Activated CD4-positive, alpha-beta T cell treated with anti-CD3 and anti-CD28 coated beads for 36 hours (primary cell): ENCODE results near the gene KLHL29. TPM values are rescaled to one million over a fixed set of nuclear protein-coding genes. Genes with fewer than 3 reads are reported as not detected.

Source experiments
- ATAC-seq: fragments of 200-7000 bp; cut with Tn5 transposase; one replicate; pipeline ENCODE4 v1.10.0; 2021; ENCODE audit warnings: mild to moderate bottlenecking, moderate library complexity
- CTCF ChIA-PET: fragments of 350-600 bp; sonication (Branson Sonifier 250); formaldehyde crosslinking; loops from one replicate; lab custom pipeline; 2021; ENCODE audit warnings: antibody characterized with exemption; lab: Charles Lee
- POLR2A ChIA-PET: fragments of 350-600 bp; sonication (Branson Sonifier 250); formaldehyde crosslinking; loops from one replicate; lab custom pipeline; 2021; ENCODE audit warnings: antibody characterized with exemption, inconsistent platforms; lab: Charles Lee
- DNase-seq: peaks from one replicate; pipeline ENCODE4 v3.0.0-alpha.2; 2020
- H3K27ac Mint-ChIP-seq: one replicate; pipeline ENCODE4 v1.8.0; 2021; ENCODE audit warnings: mixed read lengths
- H3K27me3 Mint-ChIP-seq: one replicate; pipeline ENCODE4 v1.8.0; 2021; ENCODE audit warnings: mixed read lengths
- H3K36me3 Mint-ChIP-seq: one replicate; pipeline ENCODE4 v1.8.0; 2021; ENCODE audit warnings: low read depth, mixed read lengths
- H3K4me1 Mint-ChIP-seq: one replicate; pipeline ENCODE4 v1.8.0; 2021; ENCODE audit warnings: mixed read lengths
- H3K4me3 Mint-ChIP-seq: one replicate; pipeline ENCODE4 v1.8.0; 2021; ENCODE audit warnings: mild to moderate bottlenecking, moderate library complexity, mixed read lengths
- H3K9me3 Mint-ChIP-seq: one replicate; pipeline ENCODE4 v1.8.0; 2021; ENCODE audit warnings: low read depth, mixed read lengths
- intact Hi-C, 2 experiments: fragments of 100-400 bp; cut with DNase I in 1 of 2; cut with micrococcal nuclease in 1 of 2; formaldehyde crosslinking; loops; one replicate each; pipeline versions ENCODE4 v1.14.2 to v1.15.1; 2022 to 2024; cut with DNase I, micrococcal nuclease
- total RNA-seq, 2 experiments: library from RNA; stranded (reverse); gene quantifications; one replicate each; pipeline ENCODE4 v1.2.3, GENCODE V29; 2021

The KLHL29 gene
- total RNA-seq, 2 experiments from 2014 or later, result 1.7 to 2.0 TPM

DNA sequence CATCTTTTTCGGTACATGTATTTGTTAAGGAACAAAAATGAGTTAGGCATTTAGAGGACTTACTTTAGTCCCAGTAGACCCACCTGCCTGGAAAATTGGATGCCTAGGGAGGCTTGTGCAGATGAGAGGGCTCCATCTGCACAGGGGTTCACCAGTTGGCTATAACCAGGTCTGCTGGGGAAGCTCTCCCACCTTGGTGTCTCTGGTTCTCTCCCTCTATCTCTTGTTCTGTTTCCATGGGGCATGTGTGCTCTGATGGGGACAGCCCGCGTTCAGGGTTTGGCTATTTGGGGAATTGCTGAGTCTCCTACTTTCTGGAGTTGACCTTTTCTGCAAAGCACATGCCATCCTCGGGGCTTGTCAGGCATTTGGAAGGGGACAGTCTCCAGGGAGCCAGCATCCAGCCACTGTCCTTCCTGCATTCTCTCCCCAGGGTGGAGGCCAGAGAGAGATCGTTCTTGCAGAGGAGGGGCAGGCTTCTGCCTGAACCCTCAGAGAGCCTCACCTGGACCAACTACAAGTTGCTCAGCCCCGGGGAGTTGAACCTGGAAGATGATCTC is 157.3 kb downstream of the KLHL29 start:
- H3K9me3 Mint-ChIP-seq, result no peaks in the 10 kb centered on the region
- CTCF ChIA-PET, result interaction anchor here (1.0 kb wide), 1 partner anchor 10 kb away, joined by 3 read pairs; no protein-coding TSS in a partner anchor

GRCh38 chr2:23543302-23543701 is 158.3 kb downstream of the KLHL29 start:
- DNase-seq (no peak), ATAC-seq (no peak)
- ChIA-PET CTCF (interaction anchor here (1.0 kb wide), 1 partner anchor 11 kb away, joined by 3 read pairs; no protein-coding TSS in a partner anchor), POLR2A (no interaction called here)
- no peaks in the 10 kb centered on the region for H3K27me3 Mint-ChIP-seq
- H3K36me3 Mint-ChIP-seq, result no peaks in the 10 kb centered on the region
- no peaks in the 10 kb centered on the region for H3K9me3 Mint-ChIP-seq
- intact Hi-C loops, result no loop called here
- H3K27ac Mint-ChIP-seq, result no peak overlapping the region
- H3K4me1 Mint-ChIP-seq, result no peaks in the 10 kb centered on the region
- no peak overlapping the region for H3K4me3 Mint-ChIP-seq

More for the DNA sequence above, 157.3 kb downstream of the KLHL29 start:
- POLR2A ChIA-PET, result no interaction called here
- H3K27ac Mint-ChIP-seq, result no peak overlapping the region
- no peaks in the 10 kb centered on the region for H3K27me3 Mint-ChIP-seq
- intact Hi-C loops, result no loop called here
- no peaks in the 10 kb centered on the region for H3K36me3 Mint-ChIP-seq
- DNase-seq (no peak), ATAC-seq (no peak)
- no peaks in the 10 kb centered on the region for H3K4me1 Mint-ChIP-seq
- H3K4me3 Mint-ChIP-seq, result no peak overlapping the region

DNA sequence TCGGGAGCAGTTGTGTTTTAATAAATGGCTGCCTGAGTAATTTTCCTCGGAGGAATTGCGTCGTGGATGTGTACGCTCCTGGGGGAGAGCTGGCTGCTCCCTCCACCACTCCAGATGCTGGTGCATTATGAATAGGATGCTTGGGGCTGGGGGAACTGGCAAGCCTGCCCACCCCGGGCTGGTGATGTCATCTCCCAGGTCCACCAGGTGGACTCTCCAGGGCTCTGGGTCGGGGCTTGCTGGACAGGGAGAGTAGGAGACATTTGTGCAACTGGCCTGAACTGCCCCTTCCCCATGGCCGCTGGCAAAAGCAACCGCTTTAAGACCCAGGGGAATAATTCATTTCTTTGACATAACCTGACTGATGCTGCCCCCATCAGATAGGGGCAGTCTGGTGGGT is 158.7 kb downstream of the KLHL29 start:
- H3K27ac Mint-ChIP-seq, result no peak overlapping the region
- CTCF ChIA-PET, result interaction anchor here (0.6 kb wide), 1 partner anchor 213 kb away, joined by 3 read pairs; no protein-coding TSS in a partner anchor

GRCh38 chr2:23544589-23545295 is 159.8 kb downstream of the KLHL29 start:
- ATAC-seq, result no peak
- H3K27ac Mint-ChIP-seq, result no peak overlapping the region
- no peaks in the 10 kb centered on the region for H3K27me3 Mint-ChIP-seq
- H3K9me3 Mint-ChIP-seq, result no peaks in the 10 kb centered on the region
- H3K4me1 Mint-ChIP-seq, result no peaks in the 10 kb centered on the region
- H3K36me3 Mint-ChIP-seq, result no peaks in the 10 kb centered on the region
- POLR2A ChIA-PET, result no interaction called here
- intact Hi-C loops, result no loop called here
- CTCF ChIA-PET, result interaction anchor here (0.6 to 0.9 kb wide), 3 partner anchors 10 to 214 kb away, joined by 3 read pairs; no protein-coding TSS in a partner anchor
- DNase-seq, result no peak
- no peak overlapping the region for H3K4me3 Mint-ChIP-seq

More for the DNA sequence above, 158.7 kb downstream of the KLHL29 start:
- Mint-ChIP-seq H3K36me3 (no peaks in the 10 kb centered on the region), H3K27me3 (no peaks in the 10 kb centered on the region), H3K4me3 (no peak overlapping the region), H3K9me3 (no peaks in the 10 kb centered on the region), H3K4me1 (no peaks in the 10 kb centered on the region)
- DNase-seq (no peak), ATAC-seq (no peak)
- intact Hi-C loops, result no loop called here
- POLR2A ChIA-PET, result no interaction called here

DNA sequence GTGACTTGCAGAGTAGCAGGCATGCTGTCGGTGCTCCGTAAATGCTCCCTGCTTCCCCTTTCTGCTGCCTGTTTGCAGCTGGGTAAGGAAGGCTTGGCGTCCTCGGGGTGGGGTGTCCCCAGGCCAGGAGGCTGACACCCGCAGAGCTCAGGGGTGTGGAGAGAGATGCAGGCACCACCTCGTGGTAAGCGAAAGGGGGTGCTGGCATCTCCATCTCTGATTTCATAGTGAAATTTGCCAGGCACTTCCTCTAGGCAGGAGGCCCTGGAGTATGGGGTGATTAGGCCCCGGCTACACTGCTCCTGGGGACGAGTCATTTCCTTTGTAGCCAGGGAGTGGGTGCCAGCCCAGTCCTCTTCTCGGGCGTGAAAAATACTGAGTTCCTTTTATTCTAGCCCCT is 160.4 kb downstream of the KLHL29 start:
- ChIA-PET CTCF (interaction anchor here (0.9 kb wide), 2 partner anchors 11 to 22 kb away, joined by 3 read pairs; no protein-coding TSS in a partner anchor), POLR2A (no interaction called here)
- Mint-ChIP-seq H3K27me3 (no peaks in the 10 kb centered on the region), H3K4me3 (no peak overlapping the region), H3K9me3 (no peaks in the 10 kb centered on the region), H3K4me1 (peaks cover 4% of the 10 kb centered on the region), H3K27ac (no peak overlapping the region), H3K36me3 (no peaks in the 10 kb centered on the region)
- ATAC-seq (peak; percentile 49), DNase-seq (peak; percentile 15)
- intact Hi-C loops, result no loop called here

- POLR2A ChIA-PET, result no interaction called here
- DNase-seq (no peak), ATAC-seq (no peak)
- no peaks in the 10 kb centered on the region for H3K27me3 Mint-ChIP-seq
- intact Hi-C loops, result no loop called here
- H3K27ac Mint-ChIP-seq, result no peak overlapping the region
- no peaks in the 10 kb centered on the region for H3K9me3 Mint-ChIP-seq
- H3K4me3 Mint-ChIP-seq, result no peak overlapping the region
- CTCF ChIA-PET, result interaction anchor here (0.9 kb wide), 2 partner anchors 11 to 22 kb away, joined by 3 read pairs; no protein-coding TSS in a partner anchor
- H3K36me3 Mint-ChIP-seq, result no peaks in the 10 kb centered on the region
- H3K4me1 Mint-ChIP-seq, result peaks cover 4% of the 10 kb centered on the region
Measured at GRCh38 chr2:23545811-23546210, 160.8 kb downstream of the KLHL29 start.

DNA sequence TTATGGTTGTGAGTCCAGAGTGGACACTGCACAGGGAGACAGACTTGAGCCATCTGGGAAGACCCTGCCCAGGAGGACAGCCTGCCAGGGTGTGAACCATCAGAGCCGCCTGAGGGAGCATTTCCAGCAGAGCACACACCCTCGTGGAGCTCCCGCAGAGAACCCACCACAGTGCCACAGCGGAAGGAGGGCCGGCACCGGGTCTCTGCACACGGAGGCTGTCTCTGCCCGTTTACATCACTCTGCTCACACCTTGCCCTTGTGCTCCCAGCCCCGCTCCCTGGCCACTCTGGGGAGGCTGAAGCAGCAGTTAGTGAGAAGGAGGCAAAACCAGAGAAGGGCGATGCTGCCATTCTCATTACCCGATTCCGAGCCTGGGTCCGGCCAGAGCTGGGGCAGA is 161.9 kb downstream of the KLHL29 start:
- intact Hi-C loops, result no loop called here
- H3K4me3 Mint-ChIP-seq, result no peak overlapping the region
- peaks cover 4% of the 10 kb centered on the region for H3K4me1 Mint-ChIP-seq
- H3K9me3 Mint-ChIP-seq, result no peaks in the 10 kb centered on the region
- H3K27me3 Mint-ChIP-seq, result no peaks in the 10 kb centered on the region
- H3K27ac Mint-ChIP-seq, result no peak overlapping the region
- CTCF ChIA-PET, result interaction anchor here (0.6 kb wide), 1 partner anchor 171 kb away, joined by 3 read pairs; no protein-coding TSS in a partner anchor
- DNase-seq (no peak), ATAC-seq (no peak)
- no peaks in the 10 kb centered on the region for H3K36me3 Mint-ChIP-seq
- POLR2A ChIA-PET, result no interaction called here

DNA sequence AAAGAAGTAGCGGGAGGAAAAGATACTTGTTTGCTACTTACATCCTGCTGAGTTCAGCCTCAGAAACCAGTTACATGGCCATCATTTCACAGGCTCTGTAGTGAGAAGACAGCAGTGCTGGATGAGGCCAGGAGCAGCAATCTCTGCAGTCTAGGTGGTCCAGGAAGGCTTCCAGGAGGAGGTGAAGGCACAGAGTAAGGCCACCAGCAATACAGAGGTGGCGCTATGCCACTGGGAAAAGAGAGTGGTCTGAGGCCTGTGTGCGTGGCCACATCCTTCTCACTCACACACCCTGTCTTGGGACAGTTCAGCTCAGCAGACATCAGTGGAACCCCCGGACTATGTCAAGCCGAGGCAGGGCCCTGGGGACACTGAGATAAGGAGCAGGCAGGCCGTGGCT is 162.7 kb downstream of the KLHL29 start:
- H3K27me3 Mint-ChIP-seq, result no peaks in the 10 kb centered on the region
- intact Hi-C loops, result no loop called here
- CTCF ChIA-PET, result no interaction called here
- H3K4me3 Mint-ChIP-seq, result no peak overlapping the region
- no peak overlapping the region for H3K27ac Mint-ChIP-seq
- ATAC-seq (no peak), DNase-seq (no peak)
- POLR2A ChIA-PET, result no interaction called here
- H3K4me1 Mint-ChIP-seq, result peaks cover 4% of the 10 kb centered on the region
- no peaks in the 10 kb centered on the region for H3K9me3 Mint-ChIP-seq
- no peaks in the 10 kb centered on the region for H3K36me3 Mint-ChIP-seq

DNA sequence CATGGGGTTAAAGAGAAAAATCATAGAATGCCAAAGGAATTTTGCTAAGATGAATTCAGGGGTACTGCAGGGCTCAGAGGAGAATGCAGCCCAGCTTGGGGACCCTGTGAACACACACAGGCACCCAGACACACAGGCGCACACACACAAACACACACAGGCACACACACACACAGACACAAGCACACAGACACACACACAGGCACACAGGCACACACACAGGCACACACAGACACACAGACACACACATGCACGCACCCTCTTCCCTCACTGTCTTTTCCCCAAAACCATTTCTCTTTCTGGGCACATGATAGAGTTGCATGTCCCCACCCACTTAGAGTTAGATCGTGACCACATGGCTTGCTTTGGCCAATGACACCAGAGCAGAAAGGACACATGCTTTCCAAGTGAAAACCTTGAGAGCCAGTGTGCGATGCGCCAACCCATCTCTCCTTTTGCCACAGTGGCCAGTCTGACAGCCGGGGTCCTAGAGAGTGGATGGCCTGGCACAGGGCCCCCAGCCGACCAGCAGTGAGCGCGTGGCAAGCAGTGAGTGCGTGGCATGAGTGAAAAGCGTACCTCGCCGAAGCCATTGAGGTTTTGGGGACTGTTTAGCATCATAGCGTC is 163.3 kb downstream of the KLHL29 start:
- Mint-ChIP-seq H3K27ac (no peak overlapping the region), H3K4me1 (peaks cover 4% of the 10 kb centered on the region), H3K36me3 (no peaks in the 10 kb centered on the region), H3K27me3 (no peaks in the 10 kb centered on the region), H3K9me3 (no peaks in the 10 kb centered on the region), H3K4me3 (no peak overlapping the region)
- ATAC-seq, result no peak
- no peak for DNase-seq
- intact Hi-C loops, result no loop called here
- ChIA-PET POLR2A (no interaction called here), CTCF (no interaction called here)

GRCh38 chr2:23549051-23549450 is 164.1 kb downstream of the KLHL29 start:
- DNase-seq (no peak), ATAC-seq (no peak)
- POLR2A ChIA-PET, result no interaction called here
- CTCF ChIA-PET, result no interaction called here
- Mint-ChIP-seq H3K27ac (no peak overlapping the region), H3K4me3 (no peak overlapping the region), H3K9me3 (no peaks in the 10 kb centered on the region), H3K36me3 (no peaks in the 10 kb centered on the region), H3K27me3 (no peaks in the 10 kb centered on the region), H3K4me1 (peaks cover 4% of the 10 kb centered on the region)
- intact Hi-C loops, result no loop called here

DNA sequence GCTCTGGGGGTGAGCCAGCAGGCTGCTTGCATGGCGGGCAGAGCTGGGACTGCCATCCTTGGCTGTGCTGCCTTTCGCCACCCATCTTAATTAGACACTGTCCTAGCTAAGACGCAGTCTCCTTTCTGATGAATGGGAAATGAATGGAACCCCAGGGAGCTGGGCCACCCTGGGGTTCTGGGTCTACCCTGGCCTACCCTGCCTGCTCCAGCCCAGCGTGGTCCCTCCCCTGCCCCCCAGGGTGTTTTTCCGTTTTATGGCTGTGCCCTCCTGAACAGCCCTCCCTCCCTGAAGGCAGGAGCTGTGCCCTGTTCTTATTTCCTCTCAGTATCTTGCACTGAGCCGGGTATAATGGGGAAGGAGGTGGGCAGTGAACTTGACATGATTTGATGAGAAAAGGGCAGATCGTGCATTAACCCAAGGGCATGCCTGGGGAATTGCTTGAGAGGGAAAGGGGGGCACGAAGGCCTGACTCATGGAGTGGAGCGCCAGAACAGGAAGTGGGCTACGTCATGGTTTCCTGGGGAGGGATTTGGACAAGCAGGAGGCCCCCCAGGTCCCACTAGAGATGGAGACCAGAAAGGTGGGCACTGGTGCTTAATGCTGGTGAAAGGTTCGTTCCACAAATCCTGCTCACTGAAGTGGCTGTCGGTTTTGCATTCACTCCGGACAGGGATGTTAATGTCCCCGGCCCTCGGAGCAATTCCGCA is 165.0 kb downstream of the KLHL29 start:
- peaks cover 4% of the 10 kb centered on the region for H3K4me1 Mint-ChIP-seq
- no peaks in the 10 kb centered on the region for H3K36me3 Mint-ChIP-seq

More for the DNA sequence above, 165.0 kb downstream of the KLHL29 start:
- H3K27ac Mint-ChIP-seq, result no peak overlapping the region
- intact Hi-C loops, result no loop called here
- no peak for DNase-seq
- ChIA-PET POLR2A (no interaction called here), CTCF (no interaction called here)
- no peak overlapping the region for H3K4me3 Mint-ChIP-seq
- H3K27me3 Mint-ChIP-seq, result no peaks in the 10 kb centered on the region
- no peaks in the 10 kb centered on the region for H3K9me3 Mint-ChIP-seq
- no peak for ATAC-seq
